ENCODE results near the gene RANBP10.

RANBP10 gene

DNA sequence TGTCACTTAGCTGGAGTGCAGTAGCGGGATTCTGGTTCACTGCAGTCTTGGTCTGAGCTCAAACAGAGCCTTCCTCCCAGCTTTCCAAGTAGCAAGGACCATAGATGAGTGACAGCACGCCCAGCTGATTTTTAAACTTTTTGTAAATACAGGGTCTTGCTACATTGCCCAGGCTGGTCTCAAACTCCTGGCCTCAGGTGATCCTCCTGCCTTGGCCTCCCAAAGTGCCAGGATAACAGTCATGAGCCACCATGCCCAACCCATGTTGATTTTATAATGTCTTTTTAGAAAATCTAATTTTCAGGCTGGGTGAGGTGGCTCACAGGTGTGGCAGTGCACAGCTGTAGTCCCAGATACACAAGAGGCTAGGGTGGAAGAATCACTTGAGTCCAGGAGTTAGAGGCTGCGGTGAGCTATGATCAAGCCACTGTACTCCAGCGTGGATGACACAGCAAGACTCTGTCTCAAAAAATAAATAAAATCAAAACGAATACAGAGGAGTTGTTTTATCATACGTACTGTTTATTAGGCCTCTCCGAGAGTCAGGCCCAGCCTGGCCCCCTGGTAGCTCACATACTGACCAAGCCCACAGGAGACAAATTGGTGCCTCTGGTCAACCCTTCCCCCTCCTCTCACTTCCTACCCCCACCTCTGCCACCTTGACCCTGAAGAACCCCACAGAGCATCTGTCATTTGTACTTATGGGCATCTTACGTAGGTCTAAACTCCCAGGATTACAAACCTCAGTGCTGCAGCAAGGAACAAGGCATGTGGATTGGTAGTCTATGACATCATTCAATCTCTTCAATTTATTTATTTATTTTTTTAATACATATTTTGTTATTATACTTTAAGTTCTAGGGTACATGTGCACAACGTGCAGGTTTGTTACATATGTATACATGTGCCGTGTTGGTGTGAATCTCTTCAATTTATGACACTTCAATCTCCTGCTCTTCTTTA lies 126.1 kb downstream of the RANBP10 start:
- peaks cover 9% of the 10 kb centered on the region for H3K36me3 Mint-ChIP-seq (ENCODE audit: low read depth)

DNA sequence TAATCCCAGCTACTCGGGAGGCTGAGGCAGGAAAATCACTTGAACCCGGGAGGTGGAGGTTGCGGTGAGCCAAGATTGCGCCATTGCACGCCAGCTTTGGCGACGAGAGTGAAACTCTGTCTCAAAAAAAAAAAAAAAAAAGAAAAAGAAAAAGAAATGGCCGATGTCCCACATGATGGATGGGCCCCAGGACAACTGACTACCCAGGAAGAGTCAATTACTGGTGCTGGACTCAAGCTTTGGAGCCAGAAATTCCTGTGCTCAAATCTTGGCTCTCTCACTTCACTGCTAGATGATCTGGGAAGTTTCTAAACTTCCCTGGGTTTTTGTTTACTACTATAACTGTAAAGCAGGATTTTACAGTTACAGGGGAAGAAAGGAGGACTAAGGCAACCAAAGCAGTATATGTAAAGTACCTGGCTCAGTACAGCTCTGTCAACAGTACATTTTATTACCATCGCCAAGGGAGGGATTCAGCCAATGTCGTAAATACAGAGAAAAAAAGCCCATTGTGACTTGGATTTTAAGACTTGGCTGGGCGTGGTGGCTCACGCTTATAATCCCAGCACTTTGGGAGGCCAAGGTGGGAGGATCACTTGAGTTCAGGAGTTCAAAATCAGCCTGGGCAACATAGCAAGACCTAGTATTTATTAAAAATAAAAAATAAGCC lies 127.9 kb downstream of the RANBP10 start:
- H3K4me3 Mint-ChIP-seq, result no peak overlapping the region

More for the DNA sequence above, 126.1 kb downstream of the RANBP10 start:
- no peaks in the 10 kb centered on the region for H3K4me1 Mint-ChIP-seq (ENCODE audit: low read depth)
- H3K27me3 Mint-ChIP-seq, result no peaks in the 10 kb centered on the region
- no peak overlapping the region for H3K27ac Mint-ChIP-seq
- H3K9me3 Mint-ChIP-seq, result no peaks in the 10 kb centered on the region
- no peak overlapping the region for H3K4me3 Mint-ChIP-seq

GRCh38 chr16:67677712-67678111 lies 128.6 kb downstream of the RANBP10 start:
- no peak overlapping the region for H3K27ac Mint-ChIP-seq

More for the DNA sequence above, 127.9 kb downstream of the RANBP10 start:
- Mint-ChIP-seq H3K4me1 (ENCODE audit: low read depth) (no peaks in the 10 kb centered on the region), H3K9me3 (no peaks in the 10 kb centered on the region), H3K36me3 (ENCODE audit: low read depth) (peaks cover 3% of the 10 kb centered on the region), H3K27ac (no peak overlapping the region), H3K27me3 (no peaks in the 10 kb centered on the region)

GRCh38 chr16:67676939-67677338 lies 129.4 kb downstream of the RANBP10 start:
- peaks cover 3% of the 10 kb centered on the region for H3K4me1 Mint-ChIP-seq (ENCODE audit: low read depth)
- no peaks in the 10 kb centered on the region for H3K36me3 Mint-ChIP-seq (ENCODE audit: low read depth)
- no peak overlapping the region for H3K4me3 Mint-ChIP-seq
- no peak overlapping the region for H3K27ac Mint-ChIP-seq
- no peaks in the 10 kb centered on the region for H3K9me3 Mint-ChIP-seq
- H3K27me3 Mint-ChIP-seq, result no peaks in the 10 kb centered on the region

More at GRCh38 chr16:67677712-67678111, 128.6 kb downstream of the RANBP10 start:
- Mint-ChIP-seq H3K4me1 (ENCODE audit: low read depth) (peaks cover under 1% of the 10 kb centered on the region), H3K27me3 (no peaks in the 10 kb centered on the region), H3K9me3 (no peaks in the 10 kb centered on the region), H3K36me3 (ENCODE audit: low read depth) (no peaks in the 10 kb centered on the region), H3K4me3 (no peak overlapping the region)

- Mint-ChIP-seq H3K9me3 (no peaks in the 10 kb centered on the region), H3K27ac (no peak overlapping the region), H3K36me3 (ENCODE audit: low read depth) (no peaks in the 10 kb centered on the region), H3K4me3 (no peak overlapping the region), H3K4me1 (ENCODE audit: low read depth) (peaks cover 3% of the 10 kb centered on the region), H3K27me3 (no peaks in the 10 kb centered on the region)
Observed at GRCh38 chr16:67676516-67676915, 129.8 kb downstream of the RANBP10 start.

GRCh38 chr16:67675999-67676398 lies 130.4 kb downstream of the RANBP10 start:
- Mint-ChIP-seq H3K4me1 (ENCODE audit: low read depth) (peaks cover 3% of the 10 kb centered on the region), H3K27me3 (no peaks in the 10 kb centered on the region), H3K4me3 (no peak overlapping the region), H3K9me3 (no peaks in the 10 kb centered on the region), H3K27ac (no peak overlapping the region), H3K36me3 (ENCODE audit: low read depth) (no peaks in the 10 kb centered on the region)

- no peaks in the 10 kb centered on the region for H3K36me3 Mint-ChIP-seq (ENCODE audit: low read depth)
- no peaks in the 10 kb centered on the region for H3K9me3 Mint-ChIP-seq
- no peak overlapping the region for H3K27ac Mint-ChIP-seq
- no peaks in the 10 kb centered on the region for H3K27me3 Mint-ChIP-seq
- H3K4me1 Mint-ChIP-seq (ENCODE audit: low read depth), result peaks cover 3% of the 10 kb centered on the region
- H3K4me3 Mint-ChIP-seq, result no peak overlapping the region
Observed at GRCh38 chr16:67675579-67675935, 130.8 kb downstream of the RANBP10 start.

- H3K9me3 Mint-ChIP-seq, result no peaks in the 10 kb centered on the region
- H3K4me3 Mint-ChIP-seq, result no peak overlapping the region
- no peak overlapping the region for H3K27ac Mint-ChIP-seq
- no peaks in the 10 kb centered on the region for H3K27me3 Mint-ChIP-seq
- peaks cover 3% of the 10 kb centered on the region for H3K4me1 Mint-ChIP-seq (ENCODE audit: low read depth)
- H3K36me3 Mint-ChIP-seq (ENCODE audit: low read depth), result no peaks in the 10 kb centered on the region
Observed at GRCh38 chr16:67674851-67675578, 131.3 kb downstream of the RANBP10 start.

GRCh38 chr16:67673712-67674580 lies 132.4 kb downstream of the RANBP10 start:
- H3K27me3 Mint-ChIP-seq, result no peaks in the 10 kb centered on the region
- peak overlapping the region; percentile 12 for H3K27ac Mint-ChIP-seq
- H3K36me3 Mint-ChIP-seq (ENCODE audit: low read depth), result no peaks in the 10 kb centered on the region
- H3K9me3 Mint-ChIP-seq, result no peaks in the 10 kb centered on the region
- peaks cover 10% of the 10 kb centered on the region for H3K4me1 Mint-ChIP-seq (ENCODE audit: low read depth)
- H3K4me3 Mint-ChIP-seq, result no peak overlapping the region
